NCI-H146 (cell line): Measurements from ENCODE around the gene GPR34.

Experiments used
- DNase-seq: peaks from one replicate; lab custom pipeline; 2025; lab: John Stamatoyannopoulos, UW

The GPR34 gene

DNA sequence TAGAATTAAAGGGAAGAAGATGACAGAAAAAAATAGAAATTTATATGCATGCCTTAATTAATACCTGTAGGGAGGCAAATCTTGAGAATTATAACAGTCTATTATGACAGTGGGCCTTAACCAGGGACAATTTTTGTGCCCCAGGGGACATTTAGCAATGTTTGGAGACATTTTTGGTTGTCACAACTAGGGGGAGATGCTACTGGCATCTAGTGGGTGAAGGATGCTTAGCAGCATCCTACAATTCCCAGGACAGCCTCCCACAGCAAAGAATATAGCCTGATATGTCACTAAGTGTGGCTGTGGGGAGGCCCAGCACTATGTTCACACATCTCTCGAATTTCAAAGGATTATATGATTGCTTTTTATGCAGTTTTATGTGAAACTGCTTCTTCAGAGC is 45.8 kb downstream of the GPR34 start:
- DNase-seq, result peak; percentile 36

- no peak for DNase-seq
Measured at GRCh38 chrX:41737065-41737464, 48.3 kb downstream of the GPR34 start.

DNA sequence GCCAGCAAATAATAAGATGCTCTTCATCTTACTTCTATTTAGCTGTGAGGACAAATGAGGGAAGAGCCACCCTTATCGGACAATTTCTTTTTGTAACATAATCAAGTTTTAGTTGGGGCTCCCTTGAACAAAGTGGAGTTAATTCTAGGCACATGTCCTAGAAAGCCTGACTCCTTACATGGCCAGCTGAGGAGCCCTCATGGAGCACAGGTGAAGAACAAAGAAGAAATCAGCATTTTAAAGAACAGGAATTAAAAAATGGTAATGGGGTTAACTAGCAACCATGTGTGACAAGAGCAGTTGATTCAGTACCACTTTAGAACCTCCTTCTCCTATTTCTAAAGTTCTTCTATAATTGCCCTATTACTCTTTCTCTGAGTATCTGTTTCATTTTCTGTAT is 51.1 kb downstream of the GPR34 start:
- no peak for DNase-seq
